HepG2 (cell line): ENCODE data around the gene ABAT. TPM values are rescaled to one million over a fixed set of nuclear protein-coding genes. Genes with fewer than 3 reads are reported as not detected.

ENCODE experiments used
- ARID2 ChIP-seq: sonication (generic); formaldehyde crosslinking; IDR thresholded peaks from 2 replicates; pipeline ENCODE4 v1.8.1; 2022; ENCODE audit warnings: mild to moderate bottlenecking, missing genetic modification reagents, borderline replicate concordance
- BRD4 ChIP-seq: sonication (generic); formaldehyde crosslinking; IDR thresholded peaks from 2 replicates; pipeline ENCODE4 v1.4.0; 2020; ENCODE audit warnings: missing genetic modification reagents
- CEBPB ChIP-seq: IDR thresholded peaks from 2 replicates; pipeline ENCODE4 v1.6.1; 2011; ENCODE audit warnings: low read depth, low read length, improper control_type of control experiment, borderline replicate concordance
- FOXA3 ChIP-seq: IDR thresholded peaks from 2 replicates; pipeline ENCODE4 v1.6.1; 2016; ENCODE audit warnings: missing genetic modification reagents, missing compliant biosample characterization
- KLF15 ChIP-seq: sonication (generic); formaldehyde crosslinking; IDR thresholded peaks from 2 replicates; pipeline ENCODE4 v1.8.1; 2023; ENCODE audit warnings: borderline replicate concordance, mild to moderate bottlenecking, inconsistent platforms, missing genetic modification reagents, mixed read lengths
- MAFG ChIP-seq: sonication (generic); formaldehyde crosslinking; IDR thresholded peaks from 2 replicates; pipeline ENCODE4 v1.5.1; 2020; ENCODE audit warnings: mild to moderate bottlenecking, missing genetic modification reagents
- MXD4 ChIP-seq: IDR thresholded peaks from 2 replicates; pipeline ENCODE4 v1.6.1; 2016; ENCODE audit warnings: mild to moderate bottlenecking, missing biosample characterization, missing genetic modification reagents
- PHF8 ChIP-seq: sonication (generic); formaldehyde crosslinking; IDR thresholded peaks from 2 replicates; pipeline ENCODE4 v1.5.0; 2020; ENCODE audit warnings: missing genetic modification reagents
- SOX5 ChIP-seq: IDR thresholded peaks from 2 replicates; pipeline ENCODE4 v1.6.1; 2016; ENCODE audit warnings: borderline replicate concordance
- TARDBP ChIP-seq: sonication (generic); formaldehyde crosslinking; IDR thresholded peaks from 2 replicates; pipeline ENCODE4 v1.8.0; 2022; ENCODE audit warnings: mild to moderate bottlenecking, missing genetic modification reagents
- TGIF2 ChIP-seq: IDR thresholded peaks from 2 replicates; pipeline ENCODE4 v1.6.1; 2016; ENCODE audit warnings: control low read depth, missing compliant biosample characterization
- U2AF1 ChIP-seq: fragments of 200-400 bp; formaldehyde crosslinking; optimal IDR thresholded peaks from 2 replicates; pipeline ENCODE3; 2017; ENCODE audit warnings: mild to moderate bottlenecking, low read depth, low read length
- ZNF124 ChIP-seq: sonication (generic); formaldehyde crosslinking; IDR thresholded peaks from 2 replicates; pipeline ENCODE4 v1.4.0; 2020; ENCODE audit warnings: missing genetic modification reagents
- ZNF782 ChIP-seq: sonication (generic); formaldehyde crosslinking; IDR thresholded peaks from 2 replicates; pipeline ENCODE4 v1.4.0; 2020; ENCODE audit warnings: missing genetic modification reagents, mild to moderate bottlenecking, borderline replicate concordance
- ZSCAN22 ChIP-seq: sonication (generic); formaldehyde crosslinking; IDR thresholded peaks from 2 replicates; pipeline ENCODE4 v1.4.0; 2020; ENCODE audit warnings: mild to moderate bottlenecking, missing genetic modification reagents
- ZZZ3 ChIP-seq: sonication (generic); formaldehyde crosslinking; IDR thresholded peaks from 2 replicates; pipeline ENCODE4 v1.4.0; 2020; ENCODE audit warnings: missing genetic modification reagents, mild to moderate bottlenecking, borderline replicate concordance
- polyA plus RNA-seq, 8 experiments: library from polyadenylated mRNA; depleted of rRNA in 3 of 8; stranded (reverse) in 7 of 8; unstranded in 1 of 8; fragments of >200 nt; fragmentation: Illumina TruSeq in 4 of 8; extraction: Trizol in 4 of 8; gene quantifications; 2 replicates each; pipeline versions ENCODE4 v1.2.1 to v1.2.3, GENCODE V29; 2011 to 2016; ENCODE audit warnings: low read depth in 4 of 8, missing spikeins in 1 of 8, mixed read lengths in 1 of 8; ENCODE audit not compliant: insufficient read depth in 1 of 8
- total RNA-seq, 5 experiments: library from RNA; depleted of rRNA; stranded (reverse); fragments of >200 nt; fragmentation: Illumina TruSeq; extraction: Trizol; gene quantifications; 2 replicates each; pipeline ENCODE4 v1.2.3, GENCODE V29; 2016; ENCODE audit warnings: low read depth in 1 of 5
- TF ChIP-seq, protein P1 (sequence below): sonication (generic); formaldehyde crosslinking; IDR thresholded peaks from 2 replicates; pipeline ENCODE4 v1.4.0; 2020; ENCODE audit warnings: mild to moderate bottlenecking, missing genetic modification reagents
- TF ChIP-seq, protein P2 (sequence below): sonication (generic); formaldehyde crosslinking; IDR thresholded peaks from 2 replicates; pipeline ENCODE4 v1.4.0; 2020; ENCODE audit warnings: missing genetic modification reagents
- TF ChIP-seq, protein P3 (sequence below): IDR thresholded peaks from 2 replicates; pipeline ENCODE4 v1.6.1; 2016; ENCODE audit warnings: control low read depth
- TF ChIP-seq, protein P4 (sequence below): sonication (generic); formaldehyde crosslinking; IDR thresholded peaks from 2 replicates; pipeline ENCODE4 v1.4.0; 2020; ENCODE audit warnings: missing genetic modification reagents, low read depth, mild to moderate bottlenecking, borderline replicate concordance
- TF ChIP-seq, protein P5 (sequence below): sonication (generic); formaldehyde crosslinking; IDR thresholded peaks from 2 replicates; pipeline ENCODE4 v1.5.1; 2020; ENCODE audit warnings: missing genetic modification reagents, mild to moderate bottlenecking, borderline replicate concordance
- TF ChIP-seq, protein P6 (sequence below): IDR thresholded peaks from 2 replicates; pipeline ENCODE4 v1.6.1; 2016; ENCODE audit warnings: low read depth, borderline replicate concordance
- TF ChIP-seq, protein P7 (sequence below): sonication (generic); formaldehyde crosslinking; IDR thresholded peaks from 2 replicates; pipeline ENCODE4 v1.8.1; 2023; ENCODE audit warnings: mild to moderate bottlenecking, moderate library complexity, missing genetic modification reagents

ABAT gene
- total and polyA plus RNA-seq, 2 of the 13 experiments (the other 11 are each of a cell fraction or from before 2014, with no cell fraction given) = 47.6 to 97.3 TPM

DNA sequence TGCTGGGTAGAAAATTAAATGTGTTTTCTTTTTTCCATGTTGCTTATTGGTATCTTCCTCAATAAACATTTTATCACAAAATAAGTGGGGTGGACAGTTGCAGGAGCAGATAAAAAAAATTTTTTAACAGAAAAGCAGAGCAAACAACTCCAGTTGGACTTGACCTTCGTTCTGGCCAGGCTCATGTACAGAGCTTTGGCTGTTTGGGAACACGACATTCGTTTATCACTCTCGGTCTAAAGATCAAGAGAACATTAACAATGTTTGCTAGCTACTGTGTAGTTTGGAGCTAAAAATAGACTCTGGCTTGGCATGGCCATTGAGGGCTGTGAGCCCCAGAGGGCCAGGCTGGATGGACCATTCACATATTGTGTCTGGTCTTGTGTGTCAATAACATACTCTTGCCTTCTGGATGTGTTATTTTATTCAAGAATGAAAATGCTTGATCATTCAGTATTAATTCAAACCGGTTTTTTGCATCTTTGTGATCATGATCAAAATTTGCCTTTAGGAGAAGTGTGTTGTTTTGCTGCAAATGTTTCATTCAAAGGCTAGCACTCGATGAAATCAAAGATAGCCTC, 66.4 kb downstream of the ABAT start (continued):
- TF ChIP-seq, protein P1, sequence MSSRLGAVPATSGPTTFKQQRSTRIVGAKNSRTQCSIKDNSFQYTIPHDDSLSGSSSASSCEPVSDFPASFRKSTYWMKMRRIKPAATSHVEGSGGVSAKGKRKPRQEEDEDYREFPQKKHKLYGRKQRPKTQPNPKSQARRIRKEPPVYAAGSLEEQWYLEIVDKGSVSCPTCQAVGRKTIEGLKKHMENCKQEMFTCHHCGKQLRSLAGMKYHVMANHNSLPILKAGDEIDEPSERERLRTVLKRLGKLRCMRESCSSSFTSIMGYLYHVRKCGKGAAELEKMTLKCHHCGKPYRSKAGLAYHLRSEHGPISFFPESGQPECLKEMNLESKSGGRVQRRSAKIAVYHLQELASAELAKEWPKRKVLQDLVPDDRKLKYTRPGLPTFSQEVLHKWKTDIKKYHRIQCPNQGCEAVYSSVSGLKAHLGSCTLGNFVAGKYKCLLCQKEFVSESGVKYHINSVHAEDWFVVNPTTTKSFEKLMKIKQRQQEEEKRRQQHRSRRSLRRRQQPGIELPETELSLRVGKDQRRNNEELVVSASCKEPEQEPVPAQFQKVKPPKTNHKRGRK (CRISPR knock-in tag) = no peak
- TF ChIP-seq KLF15 (CRISPR knock-in tag) = no peak
- TF ChIP-seq MAFG = no peak
- TF ChIP-seq, protein P2, sequence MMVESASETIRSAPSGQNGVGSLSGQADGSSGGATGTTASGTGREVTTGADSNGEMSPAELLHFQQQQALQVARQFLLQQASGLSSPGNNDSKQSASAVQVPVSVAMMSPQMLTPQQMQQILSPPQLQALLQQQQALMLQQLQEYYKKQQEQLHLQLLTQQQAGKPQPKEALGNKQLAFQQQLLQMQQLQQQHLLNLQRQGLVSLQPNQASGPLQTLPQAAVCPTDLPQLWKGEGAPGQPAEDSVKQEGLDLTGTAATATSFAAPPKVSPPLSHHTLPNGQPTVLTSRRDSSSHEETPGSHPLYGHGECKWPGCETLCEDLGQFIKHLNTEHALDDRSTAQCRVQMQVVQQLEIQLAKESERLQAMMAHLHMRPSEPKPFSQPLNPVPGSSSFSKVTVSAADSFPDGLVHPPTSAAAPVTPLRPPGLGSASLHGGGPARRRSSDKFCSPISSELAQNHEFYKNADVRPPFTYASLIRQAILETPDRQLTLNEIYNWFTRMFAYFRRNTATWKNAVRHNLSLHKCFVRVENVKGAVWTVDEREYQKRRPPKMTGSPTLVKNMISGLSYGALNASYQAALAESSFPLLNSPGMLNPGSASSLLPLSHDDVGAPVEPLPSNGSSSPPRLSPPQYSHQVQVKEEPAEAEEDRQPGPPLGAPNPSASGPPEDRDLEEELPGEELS = peak; percentile 98
- no peak for TF ChIP-seq U2AF1
- TF ChIP-seq, protein P3, sequence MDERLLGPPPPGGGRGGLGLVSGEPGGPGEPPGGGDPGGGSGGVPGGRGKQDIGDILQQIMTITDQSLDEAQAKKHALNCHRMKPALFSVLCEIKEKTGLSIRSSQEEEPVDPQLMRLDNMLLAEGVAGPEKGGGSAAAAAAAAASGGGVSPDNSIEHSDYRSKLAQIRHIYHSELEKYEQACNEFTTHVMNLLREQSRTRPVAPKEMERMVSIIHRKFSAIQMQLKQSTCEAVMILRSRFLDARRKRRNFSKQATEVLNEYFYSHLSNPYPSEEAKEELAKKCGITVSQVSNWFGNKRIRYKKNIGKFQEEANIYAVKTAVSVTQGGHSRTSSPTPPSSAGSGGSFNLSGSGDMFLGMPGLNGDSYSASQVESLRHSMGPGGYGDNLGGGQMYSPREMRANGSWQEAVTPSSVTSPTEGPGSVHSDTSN = 0 out of 2 replicates have a peak, but pooled peaks have one; percentile 15
- peak; percentile 64; the same call in 1 of the 2 replicates for TF ChIP-seq TGIF2 (CRISPR knock-in tag)
- TF ChIP-seq ZNF782 (CRISPR knock-in tag) = no peak; the same call in 1 of the 2 replicates
- TF ChIP-seq, protein P4, sequence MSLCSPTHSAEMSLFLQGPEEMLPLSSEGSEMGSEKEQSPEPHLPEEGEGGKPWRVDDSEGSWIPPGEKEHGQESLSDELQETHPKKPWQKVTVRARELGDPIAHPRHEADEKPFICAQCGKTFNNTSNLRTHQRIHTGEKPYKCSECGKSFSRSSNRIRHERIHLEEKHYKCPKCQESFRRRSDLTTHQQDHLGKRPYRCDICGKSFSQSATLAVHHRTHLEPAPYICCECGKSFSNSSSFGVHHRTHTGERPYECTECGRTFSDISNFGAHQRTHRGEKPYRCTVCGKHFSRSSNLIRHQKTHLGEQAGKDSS (CRISPR knock-in tag) = peak; percentile 76; the same call in 1 of the 2 replicates
- TF ChIP-seq PHF8 (CRISPR knock-in tag) = no peak
- peak; percentile 98 for TF ChIP-seq SOX5
- TF ChIP-seq MXD4 (CRISPR knock-in tag) = peak; percentile 74
- TF ChIP-seq ZZZ3 (CRISPR knock-in tag) = peak; percentile 55; the same call in 1 of the 2 replicates
- peak; percentile 97 for TF ChIP-seq FOXA3
- peak; percentile 98 for TF ChIP-seq TARDBP
- TF ChIP-seq, protein P5, sequence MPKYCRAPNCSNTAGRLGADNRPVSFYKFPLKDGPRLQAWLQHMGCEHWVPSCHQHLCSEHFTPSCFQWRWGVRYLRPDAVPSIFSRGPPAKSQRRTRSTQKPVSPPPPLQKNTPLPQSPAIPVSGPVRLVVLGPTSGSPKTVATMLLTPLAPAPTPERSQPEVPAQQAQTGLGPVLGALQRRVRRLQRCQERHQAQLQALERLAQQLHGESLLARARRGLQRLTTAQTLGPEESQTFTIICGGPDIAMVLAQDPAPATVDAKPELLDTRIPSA (CRISPR knock-in tag) = peak; percentile 44; the same call in 1 of the 2 replicates
- TF ChIP-seq BRD4 (CRISPR knock-in tag) = no peak
- 0 out of 2 replicates have a peak, but pooled peaks have one; percentile 50 for TF ChIP-seq ARID2 (CRISPR knock-in tag)
- TF ChIP-seq ZSCAN22 = no peak
- TF ChIP-seq CEBPB = no peak
- TF ChIP-seq, protein P6, sequence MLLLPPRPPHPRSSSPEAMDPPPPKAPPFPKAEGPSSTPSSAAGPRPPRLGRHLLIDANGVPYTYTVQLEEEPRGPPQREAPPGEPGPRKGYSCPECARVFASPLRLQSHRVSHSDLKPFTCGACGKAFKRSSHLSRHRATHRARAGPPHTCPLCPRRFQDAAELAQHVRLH = peak; percentile 47; the same call in 1 of the 2 replicates
- TF ChIP-seq, protein P7, sequence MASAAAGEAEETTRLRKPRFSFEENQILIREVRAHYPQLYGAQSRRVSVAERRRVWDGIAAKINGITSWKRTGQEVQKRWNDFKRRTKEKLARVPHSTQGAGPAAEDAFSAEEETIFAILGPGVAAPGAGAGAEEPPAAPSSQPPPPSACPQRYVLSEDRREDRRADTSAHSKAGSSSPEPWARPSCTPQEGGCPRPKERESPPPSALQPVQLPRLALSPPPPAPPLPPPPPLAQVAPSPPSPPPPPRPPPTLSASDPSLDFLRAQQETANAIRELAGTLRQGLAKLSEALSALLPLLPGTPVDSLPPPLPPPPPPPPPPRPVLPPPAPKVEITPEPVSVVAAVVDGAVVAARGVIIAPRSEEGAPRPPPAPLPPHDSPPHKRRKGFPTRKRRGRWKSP (CRISPR knock-in tag) = no peak; the same call in 1 of the 2 replicates
- TF ChIP-seq ZNF124 (CRISPR knock-in tag) = peak; percentile 98
